ENCODE data around the gene CHRNA7. TPM values are rescaled to one million over a fixed set of nuclear protein-coding genes. Genes with fewer than 3 reads are reported as not detected.

Gene CHRNA7
- polyA plus RNA-seq, 1 of the 3 experiments (the other 2 are of a cell fraction) = 0.38 TPM

DNA sequence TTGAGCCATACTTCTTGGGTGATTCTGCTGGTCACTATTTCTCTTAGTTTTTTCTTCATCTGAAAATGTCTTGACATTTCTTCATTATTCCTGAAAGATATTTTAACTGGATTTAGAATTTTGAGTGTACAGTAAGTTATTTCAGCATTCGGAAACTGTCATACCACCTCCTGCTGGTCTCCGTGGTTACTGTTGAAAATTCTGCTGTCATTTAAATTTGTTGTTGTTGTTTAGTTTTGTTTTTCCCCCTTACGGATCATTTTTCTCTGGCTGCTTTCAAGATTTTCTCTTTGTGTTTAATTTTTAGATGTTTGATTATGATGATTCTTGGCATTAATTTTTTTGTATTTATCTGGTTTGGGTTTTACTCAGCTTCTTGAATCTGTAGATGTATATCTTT lies 100.5 kb downstream of the CHRNA7 start (continued):
- TF ChIP-seq MXI1 (IDR thresholded peaks at IDR 0.05; ENCODE audit: low read depth, low read length) (no peak), RFX5 (IDR thresholded peaks at IDR 0.05; ENCODE audit: low read length) (no peak)

DNA sequence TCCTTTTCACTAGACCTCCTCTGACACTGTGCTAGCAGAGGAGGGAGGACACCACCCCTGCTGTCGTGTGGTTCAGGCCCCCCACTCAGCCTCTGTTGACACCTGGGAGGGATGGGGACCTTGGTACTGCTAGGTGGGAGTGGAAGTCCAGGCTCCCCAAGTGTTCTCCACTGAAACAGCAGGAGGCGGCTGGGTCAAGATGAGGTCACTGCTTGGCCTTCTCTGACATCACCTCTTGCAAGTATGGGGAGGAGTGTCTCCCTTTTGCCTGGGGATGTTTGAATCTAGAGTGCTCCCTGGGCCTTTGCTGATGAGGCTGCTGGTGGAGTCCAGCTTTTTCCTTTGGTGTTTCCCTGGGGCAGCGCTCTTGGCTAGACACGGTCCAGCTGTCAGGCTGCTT lies 101.5 kb downstream of the CHRNA7 start:
- Histone ChIP-seq H3K27ac (ENCODE audit: low read depth in 2 of 2, low read length in 1 of 2) (no peak overlapping the region; a peak in 1 of 4 replicates), H3K9me3 (no peaks in the 10 kb centered on the region), H3K4me1 (ENCODE audit: control insufficient read depth in 1 of 2, insufficient read depth in 2 of 2, low read depth in 1 of 2, low read length in 1 of 2) (peaks cover 0 to 16% of the 10 kb centered on the region in 2 experiments; a peak in 2 of 4 replicates), H3K79me2 (ENCODE audit: insufficient read depth) (no peaks in the 10 kb centered on the region), H4K20me1 (ENCODE audit: insufficient read depth) (no peaks in the 10 kb centered on the region), H3K9ac (no peak overlapping the region), H3K4me3 (ENCODE audit: low read depth in 2 of 2, low read length in 1 of 2) (no peak overlapping the region), H3K9me2 (no peaks in the 10 kb centered on the region), H3K36me3 (replicated peaks in 1 of 2; ENCODE audit: control insufficient read depth in 1 of 2, insufficient read depth in 2 of 2, low read length in 1 of 2) (no peaks in the 10 kb centered on the region), H2AFZ (ENCODE audit: low read depth) (no peak overlapping the region), H3K4me2 (no peak overlapping the region), H3F3A (replicated peaks; ENCODE audit: insufficient read depth) (no peaks in the 10 kb centered on the region), H3K27me3 (ENCODE audit: insufficient read depth) (no peaks in the 10 kb centered on the region)
- no peak for DNase-seq
- TF ChIP-seq JUND (IDR thresholded peaks at IDR 0.05) (no peak), FOSL2 (IDR thresholded peaks at IDR 0.05; ENCODE audit: borderline replicate concordance, low read depth) (no peak), FOXJ3 (CRISPR knock-in tag; IDR thresholded peaks at IDR 0.05) (no peak), NFIC (IDR thresholded peaks at IDR 0.05; ENCODE audit: borderline replicate concordance) (no peak), EP300 (IDR thresholded peaks at IDR 0.05; ENCODE audit: borderline replicate concordance in 1 of 2, low read depth in 1 of 2, low read length in 1 of 2) (no peak), ELF1 (IDR thresholded peaks at IDR 0.05) (no peak), RFX5 (IDR thresholded peaks at IDR 0.05; ENCODE audit: low read length) (no peak)
- TF ChIP-seq, protein P1, sequence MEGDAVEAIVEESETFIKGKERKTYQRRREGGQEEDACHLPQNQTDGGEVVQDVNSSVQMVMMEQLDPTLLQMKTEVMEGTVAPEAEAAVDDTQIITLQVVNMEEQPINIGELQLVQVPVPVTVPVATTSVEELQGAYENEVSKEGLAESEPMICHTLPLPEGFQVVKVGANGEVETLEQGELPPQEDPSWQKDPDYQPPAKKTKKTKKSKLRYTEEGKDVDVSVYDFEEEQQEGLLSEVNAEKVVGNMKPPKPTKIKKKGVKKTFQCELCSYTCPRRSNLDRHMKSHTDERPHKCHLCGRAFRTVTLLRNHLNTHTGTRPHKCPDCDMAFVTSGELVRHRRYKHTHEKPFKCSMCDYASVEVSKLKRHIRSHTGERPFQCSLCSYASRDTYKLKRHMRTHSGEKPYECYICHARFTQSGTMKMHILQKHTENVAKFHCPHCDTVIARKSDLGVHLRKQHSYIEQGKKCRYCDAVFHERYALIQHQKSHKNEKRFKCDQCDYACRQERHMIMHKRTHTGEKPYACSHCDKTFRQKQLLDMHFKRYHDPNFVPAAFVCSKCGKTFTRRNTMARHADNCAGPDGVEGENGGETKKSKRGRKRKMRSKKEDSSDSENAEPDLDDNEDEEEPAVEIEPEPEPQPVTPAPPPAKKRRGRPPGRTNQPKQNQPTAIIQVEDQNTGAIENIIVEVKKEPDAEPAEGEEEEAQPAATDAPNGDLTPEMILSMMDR (IDR thresholded peaks at IDR 0.05) = no peak
- TF ChIP-seq, protein P2, sequence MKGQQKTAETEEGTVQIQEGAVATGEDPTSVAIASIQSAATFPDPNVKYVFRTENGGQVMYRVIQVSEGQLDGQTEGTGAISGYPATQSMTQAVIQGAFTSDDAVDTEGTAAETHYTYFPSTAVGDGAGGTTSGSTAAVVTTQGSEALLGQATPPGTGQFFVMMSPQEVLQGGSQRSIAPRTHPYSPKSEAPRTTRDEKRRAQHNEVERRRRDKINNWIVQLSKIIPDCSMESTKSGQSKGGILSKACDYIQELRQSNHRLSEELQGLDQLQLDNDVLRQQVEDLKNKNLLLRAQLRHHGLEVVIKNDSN (IDR thresholded peaks at IDR 0.05; ENCODE audit: borderline replicate concordance, low read depth) = no peak
- TF ChIP-seq, protein P3, sequence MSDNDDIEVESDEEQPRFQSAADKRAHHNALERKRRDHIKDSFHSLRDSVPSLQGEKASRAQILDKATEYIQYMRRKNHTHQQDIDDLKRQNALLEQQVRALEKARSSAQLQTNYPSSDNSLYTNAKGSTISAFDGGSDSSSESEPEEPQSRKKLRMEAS (IDR thresholded peaks at IDR 0.05; ENCODE audit: low read depth) = no peak
- WGBS (ENCODE audit: low lambda C conversion rate) = 55% methylated on average over 4 of the region's 4 CpGs
- ChIA-PET CTCF (no interaction called here), POLR2A (no interaction called here)

DNA sequence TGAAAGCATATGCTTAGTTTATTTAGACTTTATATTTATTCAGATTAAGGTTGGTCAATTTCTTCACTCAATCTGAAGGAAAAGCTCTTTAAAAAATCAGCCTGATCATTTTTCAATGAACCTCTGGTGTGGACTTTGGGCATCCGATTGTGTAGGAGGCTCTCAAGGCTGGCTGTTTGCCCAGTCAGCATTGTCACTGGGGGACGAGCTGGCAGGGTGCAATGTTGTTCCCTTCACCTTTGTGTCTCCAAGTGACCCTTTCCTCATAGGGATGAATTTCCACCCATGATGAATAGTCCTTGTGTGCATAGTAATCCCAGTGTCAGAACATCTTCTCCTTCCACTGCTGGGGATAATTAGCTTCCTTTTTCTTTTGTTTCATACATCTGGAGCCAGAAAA lies 102.5 kb downstream of the CHRNA7 start:
- TF ChIP-seq ELF1 (IDR thresholded peaks at IDR 0.05) (no peak), NRF1 (IDR thresholded peaks at IDR 0.05; ENCODE audit: low read depth, low read length) (no peak)
- TF ChIP-seq, protein P4, sequence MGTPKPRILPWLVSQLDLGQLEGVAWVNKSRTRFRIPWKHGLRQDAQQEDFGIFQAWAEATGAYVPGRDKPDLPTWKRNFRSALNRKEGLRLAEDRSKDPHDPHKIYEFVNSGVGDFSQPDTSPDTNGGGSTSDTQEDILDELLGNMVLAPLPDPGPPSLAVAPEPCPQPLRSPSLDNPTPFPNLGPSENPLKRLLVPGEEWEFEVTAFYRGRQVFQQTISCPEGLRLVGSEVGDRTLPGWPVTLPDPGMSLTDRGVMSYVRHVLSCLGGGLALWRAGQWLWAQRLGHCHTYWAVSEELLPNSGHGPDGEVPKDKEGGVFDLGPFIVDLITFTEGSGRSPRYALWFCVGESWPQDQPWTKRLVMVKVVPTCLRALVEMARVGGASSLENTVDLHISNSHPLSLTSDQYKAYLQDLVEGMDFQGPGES (IDR thresholded peaks at IDR 0.05; ENCODE audit: low read depth, low read length) = no peak
- no peak overlapping the region for H3K27ac ChIP-seq (ENCODE audit: low read depth in 2 of 2, low read length in 1 of 2)
- no peaks in the 10 kb centered on the region for H3K9me2 ChIP-seq
- no peaks in the 10 kb centered on the region for H3K79me2 ChIP-seq (ENCODE audit: insufficient read depth)
- H3F3A ChIP-seq (replicated peaks; ENCODE audit: insufficient read depth) = no peaks in the 10 kb centered on the region
- ChIA-PET CTCF (interaction anchor here (0.9 to 1.4 kb wide), 3 partner anchors 19 to 155 kb away, joined by 3 to 5 read pairs (median 3); no protein-coding TSS in a partner anchor), POLR2A (no interaction called here)
- 28% methylated on average over 2 of the region's 2 CpGs for WGBS (ENCODE audit: low lambda C conversion rate)
- H3K4me3 ChIP-seq (ENCODE audit: low read depth in 2 of 2, low read length in 1 of 2) = no peak overlapping the region
- H3K36me3 ChIP-seq (replicated peaks in 1 of 2; ENCODE audit: control insufficient read depth in 1 of 2, insufficient read depth in 2 of 2, low read length in 1 of 2) = no peaks in the 10 kb centered on the region
- H4K20me1 ChIP-seq (ENCODE audit: insufficient read depth) = no peaks in the 10 kb centered on the region
- H3K27me3 ChIP-seq (ENCODE audit: insufficient read depth) = no peaks in the 10 kb centered on the region
- H3K4me1 ChIP-seq (ENCODE audit: control insufficient read depth in 1 of 2, insufficient read depth in 2 of 2, low read depth in 1 of 2, low read length in 1 of 2) = peaks cover 0 to 16% of the 10 kb centered on the region in 2 experiments; a peak in 2 of 4 replicates
- no peaks in the 10 kb centered on the region for H3K9me3 ChIP-seq
- no peak overlapping the region for H3K4me2 ChIP-seq
- H2AFZ ChIP-seq (ENCODE audit: low read depth) = no peak overlapping the region
- no peak overlapping the region for H3K9ac ChIP-seq
- DNase-seq = no peak

Measured in SK-N-SH (cell line).